ENCODE results near the gene PCSK5. TPM values are rescaled to one million over a fixed set of nuclear protein-coding genes. Genes with fewer than 3 reads are reported as not detected.

Gene PCSK5
- total RNA-seq, 2 donors from 2014 or later, result 41.2 to 63.7 TPM

- Histone ChIP-seq H3K27me3 (replicated peaks; ENCODE audit: insufficient read depth) (no peaks in the 10 kb centered on the region), H3K36me3 (no peaks in the 10 kb centered on the region), H3K4me1 (ENCODE audit: control insufficient read depth in 1 of 2, low read depth in 2 of 2) (peaks cover 3 to 5% of the 10 kb centered on the region in 2 donors), H3K27ac (no peak overlapping the region), H3K4me3 (no peak overlapping the region), H3K9me3 (no peaks in the 10 kb centered on the region)
- TF ChIP-seq, protein P1, sequence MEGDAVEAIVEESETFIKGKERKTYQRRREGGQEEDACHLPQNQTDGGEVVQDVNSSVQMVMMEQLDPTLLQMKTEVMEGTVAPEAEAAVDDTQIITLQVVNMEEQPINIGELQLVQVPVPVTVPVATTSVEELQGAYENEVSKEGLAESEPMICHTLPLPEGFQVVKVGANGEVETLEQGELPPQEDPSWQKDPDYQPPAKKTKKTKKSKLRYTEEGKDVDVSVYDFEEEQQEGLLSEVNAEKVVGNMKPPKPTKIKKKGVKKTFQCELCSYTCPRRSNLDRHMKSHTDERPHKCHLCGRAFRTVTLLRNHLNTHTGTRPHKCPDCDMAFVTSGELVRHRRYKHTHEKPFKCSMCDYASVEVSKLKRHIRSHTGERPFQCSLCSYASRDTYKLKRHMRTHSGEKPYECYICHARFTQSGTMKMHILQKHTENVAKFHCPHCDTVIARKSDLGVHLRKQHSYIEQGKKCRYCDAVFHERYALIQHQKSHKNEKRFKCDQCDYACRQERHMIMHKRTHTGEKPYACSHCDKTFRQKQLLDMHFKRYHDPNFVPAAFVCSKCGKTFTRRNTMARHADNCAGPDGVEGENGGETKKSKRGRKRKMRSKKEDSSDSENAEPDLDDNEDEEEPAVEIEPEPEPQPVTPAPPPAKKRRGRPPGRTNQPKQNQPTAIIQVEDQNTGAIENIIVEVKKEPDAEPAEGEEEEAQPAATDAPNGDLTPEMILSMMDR (IDR thresholded peaks at IDR 0.05), result no peak
- ATAC-seq (ENCODE audit: insufficient number of reproducible peaks, low FRiP score, low read depth) (no peak), DNase-seq (ENCODE audit: low spot score) (no peak)
Measured at GRCh38 chr9:76151267-76151666, 260.8 kb downstream of the PCSK5 start.

DNA sequence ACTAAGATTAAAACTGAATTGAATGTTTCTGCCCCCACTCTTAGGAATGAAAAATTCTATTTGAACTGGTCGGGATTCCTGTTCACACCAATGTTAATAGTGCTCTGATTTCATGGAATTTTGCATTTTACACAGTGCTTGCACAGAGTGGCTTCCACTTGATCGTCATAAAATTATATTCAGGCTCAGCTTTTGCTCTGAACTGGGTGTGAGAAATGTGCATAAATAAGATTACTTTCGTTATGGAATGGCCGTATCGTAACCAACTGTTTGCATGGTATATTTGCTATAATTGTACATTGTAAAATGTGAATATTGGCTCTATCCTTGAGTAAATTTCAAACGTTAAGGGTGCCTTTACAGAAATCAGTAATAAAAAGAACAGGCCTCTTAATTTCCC, 262.9 kb downstream of the PCSK5 start:
- Histone ChIP-seq H3K36me3 (no peaks in the 10 kb centered on the region), H3K27ac (no peak overlapping the region), H3K27me3 (replicated peaks; ENCODE audit: insufficient read depth) (no peaks in the 10 kb centered on the region), H3K4me3 (no peak overlapping the region), H3K9me3 (no peaks in the 10 kb centered on the region), H3K4me1 (ENCODE audit: control insufficient read depth in 1 of 2, low read depth in 2 of 2) (peaks cover 3 to 5% of the 10 kb centered on the region in 2 donors)
- TF ChIP-seq, protein P1 (IDR thresholded peaks at IDR 0.05), result no peak
- no peak for DNase-seq (ENCODE audit: low spot score)
- no peak for ATAC-seq (ENCODE audit: insufficient number of reproducible peaks, low FRiP score, low read depth)

GRCh38 chr9:76153902-76154629, 263.6 kb downstream of the PCSK5 start:
- H3K36me3 ChIP-seq, result peaks cover 3% of the 10 kb centered on the region
- no peak for ATAC-seq (ENCODE audit: insufficient number of reproducible peaks, low FRiP score, low read depth)
- TF ChIP-seq, protein P1 (IDR thresholded peaks at IDR 0.05), result no peak
- H3K27me3 ChIP-seq (replicated peaks; ENCODE audit: insufficient read depth), result no peaks in the 10 kb centered on the region
- no peak for DNase-seq (ENCODE audit: low spot score)
- no peaks in the 10 kb centered on the region for H3K9me3 ChIP-seq
- no peak overlapping the region for H3K4me3 ChIP-seq
- H3K27ac ChIP-seq, result no peak overlapping the region
- H3K4me1 ChIP-seq (ENCODE audit: control insufficient read depth in 1 of 2, low read depth in 2 of 2), result peaks cover 0 to 3% of the 10 kb centered on the region in 2 donors

GRCh38 chr9:76155361-76155760, 264.9 kb downstream of the PCSK5 start:
- no peak for DNase-seq (ENCODE audit: low spot score)
- no peaks in the 10 kb centered on the region for H3K4me1 ChIP-seq (ENCODE audit: control insufficient read depth in 1 of 2, low read depth in 2 of 2)
- ATAC-seq (ENCODE audit: insufficient number of reproducible peaks, low FRiP score, low read depth), result no peak
- no peak overlapping the region for H3K27ac ChIP-seq
- no peak overlapping the region for H3K4me3 ChIP-seq
- H3K27me3 ChIP-seq (replicated peaks; ENCODE audit: insufficient read depth), result no peaks in the 10 kb centered on the region
- no peaks in the 10 kb centered on the region for H3K9me3 ChIP-seq
- peaks cover 10% of the 10 kb centered on the region for H3K36me3 ChIP-seq
- TF ChIP-seq, protein P1 (IDR thresholded peaks at IDR 0.05), result no peak

GRCh38 chr9:76158713-76159112, 268.2 kb downstream of the PCSK5 start:
- Histone ChIP-seq H3K36me3 (peaks cover 14% of the 10 kb centered on the region), H3K9me3 (no peaks in the 10 kb centered on the region), H3K4me1 (ENCODE audit: control insufficient read depth in 1 of 2, low read depth in 2 of 2) (peaks cover 17 to 26% of the 10 kb centered on the region in 2 donors), H3K27me3 (replicated peaks; ENCODE audit: insufficient read depth) (no peaks in the 10 kb centered on the region), H3K27ac (no peak overlapping the region), H3K4me3 (no peak overlapping the region)
- ATAC-seq (ENCODE audit: insufficient number of reproducible peaks, low FRiP score, low read depth) (no peak), DNase-seq (ENCODE audit: low spot score) (no peak)
- TF ChIP-seq, protein P1 (IDR thresholded peaks at IDR 0.05), result no peak

All from thoracic aorta (tissue), 2 donors.